ENCODE measurements around the gene ULBP1.

DNA sequence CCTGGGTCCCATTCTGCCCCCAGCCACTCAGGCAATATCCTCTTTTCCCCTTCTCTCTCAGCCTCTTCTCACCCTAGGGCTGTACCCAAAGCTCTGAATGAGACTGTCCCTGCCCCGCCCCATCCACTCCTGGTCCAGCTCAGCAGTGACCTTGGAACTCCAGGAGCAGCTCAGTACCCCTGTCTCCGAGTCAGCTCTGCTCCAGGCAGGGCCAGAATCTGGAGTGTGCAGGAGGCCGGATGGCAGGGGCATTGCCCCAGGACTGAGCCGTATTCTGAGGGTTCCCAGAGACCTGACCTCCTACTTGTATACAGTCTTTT is 38.9 kb upstream of the ULBP1 start:
- no peak for TF ChIP-seq OVOL2 (CRISPR knock-in tag; IDR thresholded peaks at IDR 0.05; ENCODE audit: borderline replicate concordance)
- TF ChIP-seq, protein P1, sequence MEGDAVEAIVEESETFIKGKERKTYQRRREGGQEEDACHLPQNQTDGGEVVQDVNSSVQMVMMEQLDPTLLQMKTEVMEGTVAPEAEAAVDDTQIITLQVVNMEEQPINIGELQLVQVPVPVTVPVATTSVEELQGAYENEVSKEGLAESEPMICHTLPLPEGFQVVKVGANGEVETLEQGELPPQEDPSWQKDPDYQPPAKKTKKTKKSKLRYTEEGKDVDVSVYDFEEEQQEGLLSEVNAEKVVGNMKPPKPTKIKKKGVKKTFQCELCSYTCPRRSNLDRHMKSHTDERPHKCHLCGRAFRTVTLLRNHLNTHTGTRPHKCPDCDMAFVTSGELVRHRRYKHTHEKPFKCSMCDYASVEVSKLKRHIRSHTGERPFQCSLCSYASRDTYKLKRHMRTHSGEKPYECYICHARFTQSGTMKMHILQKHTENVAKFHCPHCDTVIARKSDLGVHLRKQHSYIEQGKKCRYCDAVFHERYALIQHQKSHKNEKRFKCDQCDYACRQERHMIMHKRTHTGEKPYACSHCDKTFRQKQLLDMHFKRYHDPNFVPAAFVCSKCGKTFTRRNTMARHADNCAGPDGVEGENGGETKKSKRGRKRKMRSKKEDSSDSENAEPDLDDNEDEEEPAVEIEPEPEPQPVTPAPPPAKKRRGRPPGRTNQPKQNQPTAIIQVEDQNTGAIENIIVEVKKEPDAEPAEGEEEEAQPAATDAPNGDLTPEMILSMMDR (IDR thresholded peaks at IDR 0.05) = no peak
- TF ChIP-seq, protein P2, sequence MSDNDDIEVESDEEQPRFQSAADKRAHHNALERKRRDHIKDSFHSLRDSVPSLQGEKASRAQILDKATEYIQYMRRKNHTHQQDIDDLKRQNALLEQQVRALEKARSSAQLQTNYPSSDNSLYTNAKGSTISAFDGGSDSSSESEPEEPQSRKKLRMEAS (CRISPR knock-in tag; IDR thresholded peaks at IDR 0.05) = no peak
- no peak for TF ChIP-seq ZNF121 (CRISPR knock-in tag; IDR thresholded peaks at IDR 0.05)
- TF ChIP-seq, protein P3, sequence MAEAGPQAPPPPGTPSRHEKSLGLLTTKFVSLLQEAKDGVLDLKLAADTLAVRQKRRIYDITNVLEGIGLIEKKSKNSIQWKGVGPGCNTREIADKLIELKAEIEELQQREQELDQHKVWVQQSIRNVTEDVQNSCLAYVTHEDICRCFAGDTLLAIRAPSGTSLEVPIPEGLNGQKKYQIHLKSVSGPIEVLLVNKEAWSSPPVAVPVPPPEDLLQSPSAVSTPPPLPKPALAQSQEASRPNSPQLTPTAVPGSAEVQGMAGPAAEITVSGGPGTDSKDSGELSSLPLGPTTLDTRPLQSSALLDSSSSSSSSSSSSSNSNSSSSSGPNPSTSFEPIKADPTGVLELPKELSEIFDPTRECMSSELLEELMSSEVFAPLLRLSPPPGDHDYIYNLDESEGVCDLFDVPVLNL (CRISPR knock-in tag; IDR thresholded peaks at IDR 0.05; ENCODE audit: borderline replicate concordance, low read depth) = no peak
- no peak for TF ChIP-seq SP1 (CRISPR knock-in tag; conservative IDR thresholded peaks at IDR 0.05)

All from WTC11 (cell line).